Measurements from ENCODE around the gene CKM.

DNA sequence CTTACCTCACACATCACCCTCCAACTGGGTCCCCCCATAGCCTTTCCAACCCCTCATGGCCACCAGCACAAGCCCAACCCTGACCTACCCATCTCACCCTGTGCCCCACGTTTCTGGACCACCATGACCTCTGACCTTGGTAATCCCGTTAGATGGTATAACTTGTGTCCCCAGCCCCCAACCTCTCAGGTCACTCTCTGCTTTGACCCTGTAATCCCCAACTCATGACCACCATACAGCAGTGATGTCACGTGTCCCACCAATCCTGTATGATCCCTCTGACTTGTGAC is 26.4 kb upstream of the CKM start:
- no peak for TF ChIP-seq CBX3 (IDR thresholded peaks at IDR 0.05; ENCODE audit: borderline replicate concordance, low read depth)
- TF ChIP-seq CHD1 (IDR thresholded peaks at IDR 0.05; ENCODE audit: low read depth, low read length), result no peak
- no peak for TF ChIP-seq CHD2 (IDR thresholded peaks at IDR 0.05; ENCODE audit: borderline replicate concordance, low read depth, low read length)
- no peak for TF ChIP-seq CTCF (IDR thresholded peaks at IDR 0.05 in 2 of 3, conservative IDR thresholded peaks at IDR 0.05 in 1 of 3; ENCODE audit: control insufficient read depth in 2 of 3, extremely low read depth in 1 of 3, insufficient read depth in 1 of 3, low read depth in 3 of 3, low read length in 3 of 3)
- TF ChIP-seq SREBF2 (IDR thresholded peaks at IDR 0.05; ENCODE audit: low read length), result no peak
- TF ChIP-seq, protein P1, sequence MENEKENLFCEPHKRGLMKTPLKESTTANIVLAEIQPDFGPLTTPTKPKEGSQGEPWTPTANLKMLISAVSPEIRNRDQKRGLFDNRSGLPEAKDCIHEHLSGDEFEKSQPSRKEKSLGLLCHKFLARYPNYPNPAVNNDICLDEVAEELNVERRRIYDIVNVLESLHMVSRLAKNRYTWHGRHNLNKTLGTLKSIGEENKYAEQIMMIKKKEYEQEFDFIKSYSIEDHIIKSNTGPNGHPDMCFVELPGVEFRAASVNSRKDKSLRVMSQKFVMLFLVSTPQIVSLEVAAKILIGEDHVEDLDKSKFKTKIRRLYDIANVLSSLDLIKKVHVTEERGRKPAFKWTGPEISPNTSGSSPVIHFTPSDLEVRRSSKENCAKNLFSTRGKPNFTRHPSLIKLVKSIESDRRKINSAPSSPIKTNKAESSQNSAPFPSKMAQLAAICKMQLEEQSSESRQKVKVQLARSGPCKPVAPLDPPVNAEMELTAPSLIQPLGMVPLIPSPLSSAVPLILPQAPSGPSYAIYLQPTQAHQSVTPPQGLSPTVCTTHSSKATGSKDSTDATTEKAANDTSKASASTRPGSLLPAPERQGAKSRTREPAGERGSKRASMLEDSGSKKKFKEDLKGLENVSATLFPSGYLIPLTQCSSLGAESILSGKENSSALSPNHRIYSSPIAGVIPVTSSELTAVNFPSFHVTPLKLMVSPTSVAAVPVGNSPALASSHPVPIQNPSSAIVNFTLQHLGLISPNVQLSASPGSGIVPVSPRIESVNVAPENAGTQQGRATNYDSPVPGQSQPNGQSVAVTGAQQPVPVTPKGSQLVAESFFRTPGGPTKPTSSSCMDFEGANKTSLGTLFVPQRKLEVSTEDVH (IDR thresholded peaks at IDR 0.05; ENCODE audit: low read depth, partially characterized antibody), result no peak
- no peak for TF ChIP-seq BCL11A (IDR thresholded peaks at IDR 0.05; ENCODE audit: low read depth, low read length)
- TF ChIP-seq ETV6 (conservative IDR thresholded peaks at IDR 0.05 in 1 of 2, IDR thresholded peaks at IDR 0.05 in 1 of 2; ENCODE audit: borderline replicate concordance in 1 of 2, low read depth in 1 of 2), result no peak
- no peak for TF ChIP-seq POLR2A (IDR thresholded peaks at IDR 0.05; ENCODE audit: low read depth, low read length)
- TF ChIP-seq SMC3 (IDR thresholded peaks at IDR 0.05; ENCODE audit: borderline replicate concordance, low read length), result no peak
